HG02763 (cell line): Measurements from ENCODE around the gene NF2.

Source experiments
- ATAC-seq: cut with Tn5 transposase; IDR thresholded peaks from one replicate; pipeline ENCODE4 v1.9.1; 2021; ENCODE audit warnings: mild to moderate bottlenecking, moderate library complexity; ENCODE audit not compliant: unreplicated experiment

NF2 gene

DNA sequence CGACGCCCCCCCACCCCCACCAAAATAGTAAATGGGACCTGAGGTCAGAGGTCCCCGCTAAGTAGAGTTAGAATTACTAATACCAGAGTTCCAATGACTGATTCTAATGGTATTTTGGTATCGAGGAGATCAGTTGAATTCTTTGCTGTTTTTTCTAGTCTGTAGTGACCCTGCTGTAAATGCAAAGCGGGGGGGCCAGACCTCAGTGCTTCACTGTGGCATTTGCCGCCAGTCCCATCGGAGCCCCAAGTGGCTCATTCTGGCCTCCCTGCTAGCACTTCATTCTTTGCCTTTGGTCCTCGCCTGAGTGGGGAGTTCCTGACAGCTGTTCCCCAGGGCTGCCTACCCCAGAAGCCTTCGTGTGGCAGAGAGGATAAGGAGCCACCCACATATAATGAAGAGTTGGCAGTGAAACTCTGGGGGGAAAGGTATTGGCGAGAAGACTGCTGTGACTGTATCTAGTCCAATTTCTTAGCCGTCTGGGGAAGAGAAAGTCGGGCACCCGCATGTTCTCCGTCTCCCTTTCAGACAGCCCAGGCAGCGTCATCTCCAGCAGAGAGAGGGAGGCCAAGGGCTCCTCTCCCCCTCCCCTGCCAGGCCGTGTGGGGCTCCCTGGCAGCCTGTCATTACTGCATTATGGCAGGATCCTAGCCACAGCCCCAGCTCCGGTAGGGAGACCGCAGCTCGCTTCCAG is 96.9 kb downstream of the NF2 start:
- ATAC-seq, result no peak

GRCh38 chr22:29700900-29701154 is 97.4 kb downstream of the NF2 start:
- ATAC-seq, result no peak

- no peak for ATAC-seq
Observed at GRCh38 chr22:29701155-29701999, 97.9 kb downstream of the NF2 start.

DNA sequence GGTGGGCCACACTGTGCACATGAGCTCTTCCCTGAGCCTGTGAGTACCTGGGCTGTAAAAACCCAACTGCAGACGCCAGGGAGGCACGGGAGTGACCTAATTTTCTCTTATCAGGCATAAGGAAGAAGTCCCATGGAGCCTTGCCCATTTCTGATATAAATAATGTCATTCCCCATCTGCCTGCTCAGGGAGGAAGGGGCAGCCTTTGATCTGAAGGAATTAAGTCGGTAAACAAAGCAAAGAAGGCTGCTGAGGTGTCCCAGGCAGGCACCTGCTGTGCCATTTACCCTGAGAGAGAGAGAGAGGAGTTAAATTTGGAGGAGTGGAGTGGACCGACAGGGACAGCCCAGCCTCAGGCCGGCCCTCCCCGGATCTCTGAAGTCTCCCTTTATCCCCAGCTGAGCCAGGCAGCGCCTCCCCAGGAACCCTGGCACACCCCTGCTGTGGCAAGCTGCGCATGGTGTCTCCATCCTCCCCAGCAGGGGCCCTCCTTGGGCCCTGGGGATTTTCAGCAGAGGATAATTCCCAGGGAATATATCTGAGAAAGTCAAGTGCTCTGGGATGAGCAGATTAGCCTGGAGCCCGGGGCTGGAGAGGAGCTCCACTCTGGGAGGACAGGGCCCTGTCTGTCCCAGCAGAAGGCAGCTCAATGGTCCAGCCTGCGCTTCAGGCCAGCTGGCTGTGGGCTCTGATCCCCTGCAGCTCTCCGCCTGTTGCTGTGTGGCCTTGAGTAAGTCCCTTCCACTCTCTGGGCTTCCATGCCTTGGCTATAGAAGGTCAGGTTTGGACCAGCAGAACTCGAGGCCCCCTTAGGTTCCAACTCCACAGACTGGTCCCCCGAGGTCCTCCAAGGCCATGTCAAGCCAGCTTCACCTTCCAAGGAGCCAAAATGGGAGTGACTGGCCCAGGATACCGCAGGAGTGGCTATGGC is 98.8 kb downstream of the NF2 start:
- ATAC-seq, result no peak

DNA sequence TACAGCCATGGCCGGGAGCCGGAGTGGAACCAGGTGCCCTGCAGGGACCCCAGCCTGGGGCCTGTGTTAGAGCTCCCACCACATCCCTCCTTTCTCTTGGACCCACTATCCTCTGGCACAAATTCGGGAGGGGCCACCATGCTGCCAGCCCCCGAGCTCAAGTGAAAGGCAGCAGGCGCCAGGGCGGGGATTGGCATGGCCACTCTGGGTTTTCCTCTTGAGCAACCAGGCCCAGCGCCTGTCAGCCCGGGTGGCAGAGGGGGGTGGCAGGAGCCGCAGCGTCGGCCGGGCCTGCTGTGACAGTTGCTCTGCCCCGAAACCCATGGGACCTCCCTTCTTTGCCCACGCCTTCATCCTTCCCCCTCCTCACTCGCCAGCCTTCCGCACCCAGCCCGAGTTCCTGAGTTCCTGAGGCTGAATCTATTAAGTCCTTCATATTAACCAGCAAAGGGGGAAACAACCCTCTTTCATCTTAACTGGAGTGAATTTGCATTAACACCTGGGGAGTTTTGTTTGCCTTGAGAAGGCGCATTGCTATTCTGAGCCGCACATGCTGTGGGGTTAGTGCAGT is 99.6 kb downstream of the NF2 start:
- ATAC-seq, result no peak

- ATAC-seq, result no peak
Observed at GRCh38 chr22:29703569-29704195, 100.2 kb downstream of the NF2 start.

DNA sequence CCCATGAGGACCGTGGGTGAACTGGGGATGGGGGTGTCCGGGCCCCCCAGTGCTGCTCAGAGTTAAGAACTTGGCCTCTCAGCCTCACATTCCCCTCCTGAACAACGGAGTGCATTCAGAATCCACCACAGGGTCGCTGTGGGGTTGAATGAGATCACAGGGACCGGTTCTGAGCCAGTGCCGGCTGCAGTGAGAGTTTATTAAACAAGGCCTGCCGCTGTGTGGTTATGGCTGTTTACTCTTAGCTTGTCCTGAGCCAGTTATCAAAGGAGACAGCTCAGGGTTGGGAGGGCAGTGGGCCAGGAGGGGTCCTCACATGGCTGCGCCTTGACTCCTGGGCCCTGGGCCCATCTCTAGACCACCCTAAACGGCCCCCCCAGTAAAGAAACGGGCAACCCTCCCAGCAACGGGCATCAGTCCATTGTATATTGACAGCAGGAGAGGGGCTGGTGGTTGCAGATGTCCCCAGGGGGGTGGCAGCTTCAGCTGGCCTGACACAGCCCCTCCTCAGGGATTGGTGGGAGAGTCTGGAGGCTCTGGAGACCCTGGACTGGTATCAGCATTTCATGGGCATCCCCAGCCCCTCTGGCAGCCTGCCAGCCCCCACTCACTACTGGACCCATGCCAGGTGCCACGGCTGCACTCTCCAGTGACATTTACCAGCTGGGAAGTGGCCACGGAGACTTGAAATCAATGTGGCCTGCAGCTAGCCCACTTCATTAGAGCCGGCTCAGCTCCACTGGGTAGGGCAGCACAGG is 101.3 kb downstream of the NF2 start:
- ATAC-seq, result no peak

DNA sequence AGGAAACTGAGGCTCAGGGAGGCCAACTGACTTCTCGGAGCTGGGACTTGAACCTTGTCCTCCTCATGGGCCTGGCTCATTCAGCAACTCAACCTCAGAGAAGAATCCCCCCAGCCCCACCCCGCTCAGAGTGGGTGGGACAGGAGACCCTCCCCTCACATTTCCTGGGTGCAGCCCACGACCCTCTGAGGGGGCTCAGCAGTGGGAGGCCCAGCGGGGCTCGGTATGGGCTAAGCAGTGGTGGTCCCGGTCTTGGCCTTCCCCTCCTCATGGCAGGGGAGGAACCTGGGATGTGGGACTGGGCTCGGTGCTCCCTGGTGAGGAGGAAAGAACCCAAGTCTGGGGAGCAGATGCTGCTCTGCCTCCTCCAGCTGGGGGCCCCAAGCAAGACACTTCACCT is 102.2 kb downstream of the NF2 start:
- no peak for ATAC-seq

DNA sequence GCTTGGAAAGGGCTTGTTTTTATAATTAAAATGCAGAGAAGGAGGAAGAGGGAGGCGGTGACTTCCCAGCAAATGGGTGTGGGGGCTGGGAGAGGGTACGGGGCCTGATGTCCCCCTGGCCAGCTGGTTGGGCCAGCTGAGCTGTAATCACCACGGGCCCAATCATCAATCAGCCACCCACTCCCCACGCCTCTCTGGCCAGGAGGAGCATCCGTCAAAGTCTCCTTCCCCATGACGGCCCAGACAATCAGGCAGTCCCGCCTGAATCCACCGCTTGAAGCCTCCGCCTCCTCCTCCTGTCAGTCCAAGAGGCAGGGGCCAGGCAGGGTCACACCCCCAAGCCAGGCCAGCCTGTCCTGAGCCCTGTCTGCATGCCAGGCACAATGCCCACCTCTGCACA is 103.1 kb downstream of the NF2 start:
- no peak for ATAC-seq

DNA sequence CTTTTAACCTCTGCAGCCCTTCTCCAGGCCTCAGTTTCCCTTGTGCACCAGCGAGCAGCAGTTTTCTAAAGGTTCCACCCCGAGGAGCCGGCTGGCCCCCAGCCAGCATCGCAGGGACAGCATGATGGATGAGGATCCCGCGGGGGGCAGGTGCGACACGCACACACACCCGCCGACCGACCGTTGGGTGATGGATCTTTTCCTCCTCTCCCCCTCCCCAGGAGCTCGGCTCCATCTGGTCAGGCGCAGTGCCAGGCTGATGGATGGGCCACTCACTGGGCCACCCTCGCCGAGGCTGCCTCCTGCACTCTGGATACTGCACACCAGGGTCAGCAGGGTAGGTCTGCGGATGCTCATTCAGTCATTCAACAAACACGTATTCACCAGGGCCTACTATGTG is 103.6 kb downstream of the NF2 start:
- no peak for ATAC-seq

GRCh38 chr22:29707471-29707870 is 104.0 kb downstream of the NF2 start:
- no peak for ATAC-seq

GRCh38 chr22:29710193-29710592 is 106.8 kb downstream of the NF2 start:
- no peak for ATAC-seq

DNA sequence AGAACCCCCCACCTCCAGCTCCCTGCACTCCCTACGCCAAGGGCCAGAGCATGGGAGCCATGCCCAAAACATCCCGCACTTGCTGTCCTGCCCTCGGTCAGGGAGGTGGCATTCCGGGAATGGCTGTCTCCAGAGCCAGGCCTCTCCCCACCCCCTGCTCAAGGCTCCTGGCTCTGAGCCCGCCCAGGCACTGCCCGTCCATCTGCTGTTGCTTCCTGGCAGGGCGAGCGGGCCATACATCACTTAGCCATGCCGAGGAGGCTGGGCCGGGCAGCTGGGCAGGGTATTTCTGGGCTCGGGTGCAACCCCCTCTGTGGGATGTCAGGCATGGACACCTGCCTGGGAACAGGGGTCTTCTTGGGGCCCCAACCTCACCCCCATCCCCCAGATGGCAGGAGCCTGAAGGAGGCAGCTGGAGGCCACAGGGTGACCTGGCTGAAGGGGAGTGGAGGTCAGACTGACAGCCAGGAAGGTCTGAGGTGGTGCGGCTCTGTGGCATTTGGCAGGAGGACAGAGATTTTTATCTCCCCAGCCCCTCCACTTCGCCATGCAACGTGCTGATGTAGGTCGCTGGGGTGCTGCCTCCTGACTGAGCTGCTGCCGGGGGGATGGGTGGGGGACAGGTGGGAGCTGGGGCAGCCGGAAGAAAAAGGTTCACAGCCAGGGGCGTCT is 107.6 kb downstream of the NF2 start:
- ATAC-seq, result no peak

DNA sequence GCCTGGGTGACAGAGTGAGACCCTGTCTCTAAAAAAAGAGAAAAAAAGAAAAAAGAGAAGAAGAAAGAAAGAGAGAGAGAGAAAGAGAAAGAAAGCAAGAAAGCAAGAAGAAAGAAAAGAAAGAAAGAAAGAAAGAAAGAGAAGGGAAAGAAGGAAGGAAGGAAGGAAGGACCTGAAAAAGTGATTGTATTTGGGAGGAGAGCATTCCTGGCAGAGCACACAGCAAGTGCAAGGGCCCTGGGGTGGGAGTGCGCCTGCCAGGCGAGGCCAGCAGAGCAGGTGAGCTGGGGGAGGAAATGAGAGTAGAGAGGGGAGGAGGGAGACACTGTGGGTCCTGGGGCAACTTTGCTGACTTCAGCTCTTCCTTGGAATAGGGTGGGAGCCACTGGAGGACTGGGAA is 108.7 kb downstream of the NF2 start:
- ATAC-seq, result no peak

- ATAC-seq, result no peak
Observed at GRCh38 chr22:29713156-29713727, 109.8 kb downstream of the NF2 start.

GRCh38 chr22:29715240-29715639 is 111.8 kb downstream of the NF2 start:
- no peak for ATAC-seq

- ATAC-seq, result no peak
Observed at GRCh38 chr22:29715705-29716104, 112.3 kb downstream of the NF2 start.

- ATAC-seq, result no peak
Observed at GRCh38 chr22:29716814-29717545, 113.5 kb downstream of the NF2 start.

- no peak for ATAC-seq
Observed at GRCh38 chr22:29717789-29718188, 114.4 kb downstream of the NF2 start.
